Measurements from ENCODE around the gene CDX1. TPM values are rescaled to one million over a fixed set of nuclear protein-coding genes. Genes with fewer than 3 reads are reported as not detected.

Gene CDX1
- total RNA-seq, 1 experiment from 2014 or later, result 0.22 TPM

DNA sequence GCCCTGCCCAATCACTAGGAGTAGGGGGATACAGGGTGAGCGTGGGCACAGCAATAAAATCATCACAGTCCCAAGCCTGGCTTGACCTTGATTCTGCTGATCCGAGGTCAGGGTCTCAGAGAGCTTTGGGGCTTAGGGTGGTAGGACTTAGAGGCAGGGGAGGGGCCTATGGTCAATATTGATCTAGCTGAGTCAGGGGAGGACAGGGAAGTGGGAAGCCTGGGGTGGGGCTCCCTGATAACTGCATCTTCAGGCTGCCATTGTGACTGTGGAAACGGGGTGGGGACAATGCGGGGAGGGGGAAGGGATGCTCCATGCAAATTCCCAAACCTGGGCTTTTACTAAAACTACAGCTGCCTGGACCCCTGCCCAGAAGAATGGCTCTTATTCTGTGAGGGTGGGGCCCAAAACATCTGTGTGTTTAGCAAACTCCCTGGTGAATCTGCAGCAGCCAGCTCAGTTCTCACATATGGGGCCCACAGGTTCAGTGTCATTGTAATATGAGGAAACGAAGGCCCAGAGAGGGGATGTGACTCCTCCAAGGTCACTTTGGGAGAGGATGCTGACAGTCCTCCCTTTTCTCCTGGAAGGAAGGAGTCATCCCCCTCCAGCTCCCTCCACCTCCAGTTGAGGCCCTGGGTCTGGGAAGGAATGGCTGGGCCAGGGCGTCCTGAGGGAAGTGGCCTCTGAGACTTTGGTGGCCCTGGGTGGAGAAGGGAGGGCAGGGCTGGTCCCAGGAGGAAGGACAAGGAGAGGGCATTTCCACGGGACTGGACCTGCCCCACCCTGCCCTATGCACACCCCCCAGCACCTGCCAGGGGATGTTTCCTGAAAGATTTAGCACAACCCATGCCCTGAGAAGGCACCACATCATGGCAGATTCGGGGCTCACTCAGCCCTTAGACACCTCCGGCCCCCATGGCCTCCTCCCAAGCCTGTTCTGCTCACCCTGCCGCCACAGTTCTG is 49.7 kb downstream of the CDX1 start:
- no peaks in the 10 kb centered on the region for H3K79me1 ChIP-seq (ENCODE audit: insufficient read depth, low read depth, low read length, poor library complexity, severe bottlenecking)
- no peak overlapping the region for H4K8ac ChIP-seq (replicated peaks; ENCODE audit: insufficient read length, low read depth, low read length)
- no peak overlapping the region for H3K14ac ChIP-seq (ENCODE audit: insufficient read depth, low read length)
- H3K4me2 ChIP-seq (ENCODE audit: insufficient read depth, insufficient read length, low read length), result no peak overlapping the region
- H3K23ac ChIP-seq (ENCODE audit: insufficient read length, low read depth, low read length), result no peak overlapping the region
- no peaks in the 10 kb centered on the region for H3K79me2 ChIP-seq (ENCODE audit: insufficient read depth, low read length)
- H2AK5ac ChIP-seq (ENCODE audit: insufficient read length, low read length), result no peak overlapping the region
- no peak overlapping the region for H2BK5ac ChIP-seq (ENCODE audit: insufficient read length, low read length)
- peaks cover 15 to 18% of the 10 kb centered on the region in 2 experiments for H3K4me1 Mint-ChIP-seq
- H3K9ac ChIP-seq (ENCODE audit: extremely low read depth, insufficient read length, low read length), result no peak overlapping the region
- H2BK12ac ChIP-seq (ENCODE audit: insufficient read length, low read depth, low read length), result no peak overlapping the region
- H3K9me3 Mint-ChIP-seq, result no peaks in the 10 kb centered on the region
- no peak overlapping the region for H3T11ph ChIP-seq (ENCODE audit: low read length)
- no peak overlapping the region for H4K91ac ChIP-seq (ENCODE audit: insufficient read length, low read depth, low read length)
- no peak overlapping the region for H3K4me3 Mint-ChIP-seq
- no peak overlapping the region for H3K27ac ChIP-seq (ENCODE audit: insufficient read length, low read depth, low read length)
- H2BK20ac ChIP-seq (ENCODE audit: low read depth, low read length, poor library complexity, severe bottlenecking), result no peak overlapping the region
- H3K23me2 ChIP-seq (ENCODE audit: insufficient read length, low read depth, low read length, poor library complexity, severe bottlenecking), result no peaks in the 10 kb centered on the region
- no peaks in the 10 kb centered on the region for H4K20me1 ChIP-seq (ENCODE audit: control insufficient read depth, insufficient read depth, insufficient read length)
- TF ChIP-seq, protein P1, sequence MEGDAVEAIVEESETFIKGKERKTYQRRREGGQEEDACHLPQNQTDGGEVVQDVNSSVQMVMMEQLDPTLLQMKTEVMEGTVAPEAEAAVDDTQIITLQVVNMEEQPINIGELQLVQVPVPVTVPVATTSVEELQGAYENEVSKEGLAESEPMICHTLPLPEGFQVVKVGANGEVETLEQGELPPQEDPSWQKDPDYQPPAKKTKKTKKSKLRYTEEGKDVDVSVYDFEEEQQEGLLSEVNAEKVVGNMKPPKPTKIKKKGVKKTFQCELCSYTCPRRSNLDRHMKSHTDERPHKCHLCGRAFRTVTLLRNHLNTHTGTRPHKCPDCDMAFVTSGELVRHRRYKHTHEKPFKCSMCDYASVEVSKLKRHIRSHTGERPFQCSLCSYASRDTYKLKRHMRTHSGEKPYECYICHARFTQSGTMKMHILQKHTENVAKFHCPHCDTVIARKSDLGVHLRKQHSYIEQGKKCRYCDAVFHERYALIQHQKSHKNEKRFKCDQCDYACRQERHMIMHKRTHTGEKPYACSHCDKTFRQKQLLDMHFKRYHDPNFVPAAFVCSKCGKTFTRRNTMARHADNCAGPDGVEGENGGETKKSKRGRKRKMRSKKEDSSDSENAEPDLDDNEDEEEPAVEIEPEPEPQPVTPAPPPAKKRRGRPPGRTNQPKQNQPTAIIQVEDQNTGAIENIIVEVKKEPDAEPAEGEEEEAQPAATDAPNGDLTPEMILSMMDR (conservative IDR thresholded peaks at IDR 0.05), result no peak
- H3K27me3 ChIP-seq (ENCODE audit: insufficient read depth, low read length), result 0 out of 2 replicates have a peak, but pooled peaks cover 1% of the 10 kb centered on the region
- no peak overlapping the region for H2AFZ ChIP-seq (ENCODE audit: low read length)
- H3K27ac Mint-ChIP-seq, result peak overlapping the region in 1 of 3 experiments; percentile 79; a peak in 1 of 7 replicates
- no peak for DNase-seq
- peaks cover 32% of the 10 kb centered on the region for H3K27me3 Mint-ChIP-seq (ENCODE audit: low read depth)
- H3K36me3 Mint-ChIP-seq (ENCODE audit: insufficient read depth in 1 of 3, low read depth in 3 of 3), result no peaks in the 10 kb centered on the region; a peak in 1 of 7 replicates
- no peak overlapping the region for H3K4ac ChIP-seq (ENCODE audit: low read depth, low read length)
- no peaks in the 10 kb centered on the region for H3K9me3 ChIP-seq (ENCODE audit: control insufficient read depth, low read depth, low read length)
- no CpG with 5 or more reads among the region's 10 CpGs for WGBS (ENCODE audit: extremely low coverage, insufficient read length, low lambda C conversion rate)
- no peaks in the 10 kb centered on the region; the same call in 1 of the 2 replicates for H3K4me1 ChIP-seq (ENCODE audit: insufficient read depth, low read length)
- no peak overlapping the region for H3K18ac ChIP-seq (ENCODE audit: insufficient read length, low read depth, low read length)
- no peak overlapping the region for H3K56ac ChIP-seq (ENCODE audit: insufficient read length, low read depth, low read length)
- no peak overlapping the region for H2BK15ac ChIP-seq (ENCODE audit: low read depth, low read length)
- H2BK120ac ChIP-seq (ENCODE audit: low read depth, low read length, poor library complexity, severe bottlenecking), result no peak overlapping the region
- H4K5ac ChIP-seq (ENCODE audit: insufficient read length, low read depth, low read length), result no peak overlapping the region

Measured in H9 (cell line).